Keratinocyte (primary cell): ENCODE data around the gene UBE3A.

Experiments
- CTCF ChIP-seq, 3 experiments: IDR thresholded peaks in 1 of 3; conservative IDR thresholded peaks in 1 of 3; optimal IDR thresholded peaks in 1 of 3; 2 replicates in 2 of 3; 3 replicates in 1 of 3; pipeline versions ENCODE3 to v1.5.1; 2011; ENCODE audit warnings: low read length in 3 of 3, mild to moderate bottlenecking in 3 of 3, moderate library complexity in 2 of 3, control low read depth in 1 of 3, inconsistent platforms in 1 of 3; ENCODE audit not compliant: insufficient read depth in 2 of 3; ENCODE audit errors: extremely low read depth in 1 of 3
- EZH2 ChIP-seq: IDR thresholded peaks from one replicate; pipeline ENCODE4 v1.6.1; 2012; ENCODE audit warnings: inconsistent platforms, mild to moderate bottlenecking, low read length, moderate library complexity

- TF ChIP-seq CTCF (optimal IDR thresholded peaks at IDR 0.05 in 1 of 3, IDR thresholded peaks at IDR 0.05 in 1 of 3, conservative IDR thresholded peaks at IDR 0.05 in 1 of 3; ENCODE audit: extremely low read depth in 1 of 3, insufficient read depth in 2 of 3, low read length in 3 of 3) (no peak), EZH2 (no peak)
Observed at GRCh38 chr15:25406261-25406660, 32.6 kb downstream of the UBE3A start.
